Smooth muscle cell of trachea (primary cell): ENCODE data around the gene CYP4B1. TPM values are rescaled to one million over a fixed set of nuclear protein-coding genes. Genes with fewer than 3 reads are reported as not detected.

Experiments used
- total RNA-seq: library from RNA; depleted of rRNA; stranded (reverse); fragments of >200 nt; gene quantifications from 2 replicates; pipeline ENCODE4 v1.2.1, GENCODE V29; 2014

CYP4B1 gene
- not detected in 2 replicates for total RNA-seq

DNA sequence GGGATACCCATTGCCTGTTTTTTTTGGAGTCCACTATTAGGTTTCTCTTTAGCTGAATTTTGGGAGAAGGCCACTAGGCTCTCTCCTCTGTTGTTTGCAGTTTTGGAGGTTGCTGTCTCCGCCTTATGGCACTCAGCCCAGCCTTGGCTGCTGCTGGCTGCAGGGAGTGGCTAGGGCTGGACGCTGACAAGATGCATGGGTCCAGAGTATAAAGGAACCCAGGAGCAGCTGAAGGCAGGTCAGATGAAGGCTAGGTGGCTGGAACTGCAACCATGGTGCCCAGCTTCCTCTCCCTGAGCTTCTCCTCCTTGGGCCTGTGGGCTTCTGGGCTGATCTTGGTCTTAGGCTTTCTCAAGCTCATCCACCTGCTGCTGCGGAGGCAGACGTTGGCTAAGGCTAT lies at the start of gene CYP4B1:
TSS of gene CYP4B1 (plus strand) at position 237 of the 400 bp plus-strand sequence. CDS start at position 273, 36 bp downstream.

Other genes starting within 250 kb of the CYP4B1 start
- not detected in 2 replicates for gene KNCN, start 247.4 kb upstream of the CYP4B1 start, total RNA-seq
- 23.0 and 24.6 TPM in 2 replicates for gene MKNK1, start 194.8 kb upstream of the CYP4B1 start, total RNA-seq
- 9.7 and 17.5 TPM in 2 replicates for gene MOB3C, start 182.2 kb upstream of the CYP4B1 start, total RNA-seq
- 62.8 and 71.0 TPM in 2 replicates for gene ATPAF1, start 130.7 kb upstream of the CYP4B1 start, total RNA-seq
- 0.29 TPM in 1 of 2 replicates, not detected in the other for gene TEX38, start 127.2 kb upstream of the CYP4B1 start, total RNA-seq
- gene EFCAB14, start 79.9 kb upstream of the CYP4B1 start, total RNA-seq: 50.6 and 57.2 TPM in 2 replicates
- gene CYP4A11, start 142.4 kb downstream of the CYP4B1 start, total RNA-seq: not detected in 2 replicates
- gene CYP4X1, start 224.6 kb downstream of the CYP4B1 start, total RNA-seq: 0.15 and 0.17 TPM in 2 replicates